Measurements from ENCODE around the gene LRRC57.

Gene LRRC57

GRCh38 chr15:42549741-42550392, 1.3 kb upstream of the LRRC57 start:
- DNase-seq (ENCODE audit: low read depth) = no peak

GRCh38 chr15:42549032-42549491, 469 bp upstream of the LRRC57 start:
- DNase-seq (ENCODE audit: low read depth) = no peak

GRCh38 chr15:42547918-42548248, 710 bp downstream of the LRRC57 start:
- no peak for DNase-seq (ENCODE audit: low read depth)

- no peak for DNase-seq (ENCODE audit: low read depth)
Measured at GRCh38 chr15:42544853-42545629, 3.6 kb downstream of the LRRC57 start.

DNA sequence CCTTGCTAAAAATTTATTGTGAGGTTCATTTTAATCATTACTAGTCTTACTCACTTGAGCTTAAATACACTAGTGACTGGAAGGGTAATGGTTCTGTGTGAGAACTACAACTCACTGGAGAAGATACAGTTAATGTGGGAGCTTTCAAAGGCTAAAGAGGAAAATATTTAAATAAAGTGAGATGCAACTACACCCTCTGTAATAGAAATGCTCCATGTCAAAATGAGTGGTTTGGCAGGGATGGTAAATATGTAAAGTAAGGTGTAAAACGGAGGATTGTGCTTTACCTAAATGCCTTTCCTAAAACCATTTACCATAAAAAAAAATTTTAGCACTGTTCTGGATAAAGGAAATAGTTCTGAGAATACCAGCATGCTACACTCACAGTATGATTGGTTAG, 15.3 kb downstream of the LRRC57 start:
- DNase-seq (ENCODE audit: low read depth) = no peak

DNA sequence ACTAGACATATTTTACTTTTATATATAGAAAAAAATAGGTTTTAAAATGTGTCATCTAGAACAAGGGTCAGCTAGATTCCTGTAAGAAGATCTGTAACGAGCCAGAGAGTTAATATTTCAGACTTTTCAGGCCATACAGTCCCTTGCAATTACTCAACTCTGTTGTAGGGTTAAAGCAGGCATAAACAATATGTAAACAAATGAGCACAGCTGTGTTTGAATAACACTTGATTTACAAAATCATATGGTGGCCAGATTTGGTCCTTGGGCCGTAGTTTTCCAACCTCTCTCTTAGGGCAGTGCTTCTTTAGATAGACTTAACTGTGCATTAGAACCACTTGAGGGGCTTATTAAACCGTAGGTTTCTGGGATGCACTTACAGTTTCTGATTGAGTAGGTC, 19.6 kb downstream of the LRRC57 start:
- DNase-seq (ENCODE audit: low read depth) = no peak

DNA sequence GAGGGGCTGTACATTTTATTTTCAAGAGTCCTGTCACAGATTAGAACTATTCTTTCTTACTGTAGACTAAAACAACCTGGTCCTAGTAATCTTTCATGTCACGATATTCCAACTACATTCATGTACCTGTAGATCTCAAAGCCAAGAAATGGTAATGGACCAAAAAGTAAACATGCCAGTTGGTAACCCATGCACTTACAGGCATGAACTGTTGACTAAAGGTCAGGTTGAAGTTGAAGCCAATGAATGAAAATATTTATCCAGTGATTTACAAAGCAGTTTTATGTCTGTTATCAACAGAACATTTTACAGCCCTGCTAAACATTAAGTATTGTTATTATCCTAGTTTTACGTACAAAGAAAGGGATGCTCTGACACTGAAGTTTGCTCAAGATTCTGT, 25.3 kb downstream of the LRRC57 start:
- no peak for DNase-seq (ENCODE audit: low read depth)

DNA sequence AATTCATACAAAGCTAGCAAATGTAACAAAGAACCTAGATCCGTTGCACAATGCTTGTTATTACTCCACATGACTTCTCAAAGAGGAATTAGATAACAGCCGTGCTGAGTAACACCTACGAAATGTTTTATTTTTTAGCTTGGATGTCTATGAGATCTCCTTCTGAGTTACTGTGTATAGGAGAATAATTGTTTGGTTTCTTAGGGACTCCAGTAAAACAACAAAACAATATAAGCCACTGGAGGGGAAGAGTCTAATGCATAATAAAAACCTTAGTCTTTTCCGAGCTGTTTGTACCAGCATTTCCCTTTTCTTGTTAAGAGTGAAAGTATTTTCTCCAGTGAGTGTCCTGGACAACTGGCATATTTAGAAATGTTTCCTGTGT, 37.6 kb downstream of the LRRC57 start:
- DNase-seq (ENCODE audit: low read depth) = no peak

GRCh38 chr15:42510258-42511006, 38.2 kb downstream of the LRRC57 start:
- DNase-seq (ENCODE audit: low read depth) = no peak

DNA sequence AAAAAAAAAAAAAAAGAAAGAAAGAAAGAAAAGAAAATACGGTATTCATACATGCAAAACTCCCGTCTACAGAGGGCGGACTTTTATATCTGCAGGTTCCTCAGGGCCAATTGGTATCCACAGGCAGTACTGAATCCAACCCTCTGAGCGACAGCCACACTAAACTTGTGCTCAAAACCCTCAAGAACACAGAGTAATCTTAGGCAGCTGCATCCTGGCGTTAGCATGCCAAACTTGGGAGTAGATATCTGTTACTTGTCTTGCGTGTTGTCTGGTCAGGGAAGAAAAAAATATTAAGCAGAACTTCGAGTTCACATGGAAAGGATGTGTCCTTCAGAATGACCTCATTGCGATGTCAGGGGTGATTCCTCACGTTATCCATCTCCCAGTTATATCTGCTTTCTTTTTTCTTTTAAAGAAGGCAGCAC, 40.3 kb downstream of the LRRC57 start:
- no peak for DNase-seq (ENCODE audit: low read depth)

DNA sequence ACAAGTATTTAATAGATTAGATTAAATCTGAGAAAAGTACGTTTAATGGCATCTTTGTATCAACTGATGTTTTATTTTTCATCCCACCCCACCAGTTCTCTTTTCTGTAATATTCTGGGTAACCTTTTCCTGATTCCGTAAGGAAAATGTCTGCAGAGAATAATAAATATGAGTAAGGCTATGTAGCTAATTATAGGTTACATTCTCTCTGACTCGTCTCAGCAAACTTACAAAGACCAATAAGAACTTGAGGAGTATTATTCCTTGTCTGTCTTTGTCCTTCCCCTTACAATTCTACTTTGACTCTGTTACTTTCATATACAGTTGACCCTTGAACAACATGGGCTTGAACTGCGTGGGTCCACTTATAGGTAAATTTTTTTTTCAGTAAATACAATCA, 41.1 kb downstream of the LRRC57 start:
- DNase-seq (ENCODE audit: low read depth) = no peak

- no peak for DNase-seq (ENCODE audit: low read depth)
Measured at GRCh38 chr15:42504631-42505030, 44.0 kb downstream of the LRRC57 start.

DNA sequence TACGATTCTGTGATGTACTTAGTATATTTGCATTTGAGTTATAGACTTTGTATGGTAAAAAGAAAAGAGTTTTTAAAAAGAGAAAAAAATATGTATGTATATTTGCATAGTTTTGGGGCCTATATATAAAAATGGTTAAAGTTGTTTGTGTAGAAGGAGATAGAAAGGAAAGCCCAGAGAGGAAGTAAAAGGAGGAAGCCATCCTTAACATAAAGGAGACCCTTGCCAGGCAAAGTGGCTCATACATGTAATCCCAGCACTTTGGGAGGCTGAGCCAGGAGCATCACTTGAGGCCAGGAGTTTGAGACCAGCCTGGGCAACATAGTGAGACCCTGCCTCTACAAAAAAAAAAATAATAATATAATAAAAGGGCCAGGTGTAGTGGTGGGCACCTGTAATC, 44.8 kb downstream of the LRRC57 start:
- no peak for DNase-seq (ENCODE audit: low read depth)

GRCh38 chr15:42502477-42502876, 46.1 kb downstream of the LRRC57 start:
- DNase-seq (ENCODE audit: low read depth) = no peak

DNA sequence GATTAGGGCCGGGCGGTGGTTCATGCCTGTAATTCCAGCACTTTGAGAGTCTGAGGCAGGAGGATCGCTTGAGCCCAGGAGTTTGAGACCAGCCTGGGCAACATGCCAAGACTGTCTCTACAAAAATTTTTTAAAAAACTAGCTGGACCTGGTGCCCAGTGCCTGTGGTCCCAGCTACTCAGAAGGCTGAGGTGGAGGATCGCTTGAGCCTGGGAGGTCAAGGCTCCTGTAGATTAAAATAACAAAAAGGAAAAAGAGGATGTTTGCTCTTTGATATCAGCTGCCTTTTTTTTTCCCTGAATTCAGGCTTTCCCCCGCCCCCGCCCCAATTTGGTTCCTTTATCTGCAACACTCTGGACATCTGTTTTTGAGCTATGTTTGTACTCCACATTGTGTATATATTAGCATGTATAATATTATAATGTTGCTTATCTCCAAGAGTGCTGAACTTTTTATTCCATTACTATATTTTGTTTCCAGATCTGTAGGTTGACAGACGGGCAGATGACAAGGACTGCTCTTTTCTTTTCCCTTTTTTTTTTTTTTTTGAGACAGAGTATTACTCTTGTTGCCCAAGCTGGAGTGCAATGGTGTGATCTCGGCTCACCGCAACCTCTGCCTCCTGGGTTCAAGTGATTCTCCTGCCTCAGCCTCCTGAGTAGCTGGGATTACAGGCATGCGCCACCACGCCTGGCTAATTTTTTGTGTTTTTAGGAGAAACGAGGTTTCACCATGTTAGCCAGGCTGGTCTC, 48.6 kb downstream of the LRRC57 start:
- DNase-seq (ENCODE audit: low read depth) = no peak

DNA sequence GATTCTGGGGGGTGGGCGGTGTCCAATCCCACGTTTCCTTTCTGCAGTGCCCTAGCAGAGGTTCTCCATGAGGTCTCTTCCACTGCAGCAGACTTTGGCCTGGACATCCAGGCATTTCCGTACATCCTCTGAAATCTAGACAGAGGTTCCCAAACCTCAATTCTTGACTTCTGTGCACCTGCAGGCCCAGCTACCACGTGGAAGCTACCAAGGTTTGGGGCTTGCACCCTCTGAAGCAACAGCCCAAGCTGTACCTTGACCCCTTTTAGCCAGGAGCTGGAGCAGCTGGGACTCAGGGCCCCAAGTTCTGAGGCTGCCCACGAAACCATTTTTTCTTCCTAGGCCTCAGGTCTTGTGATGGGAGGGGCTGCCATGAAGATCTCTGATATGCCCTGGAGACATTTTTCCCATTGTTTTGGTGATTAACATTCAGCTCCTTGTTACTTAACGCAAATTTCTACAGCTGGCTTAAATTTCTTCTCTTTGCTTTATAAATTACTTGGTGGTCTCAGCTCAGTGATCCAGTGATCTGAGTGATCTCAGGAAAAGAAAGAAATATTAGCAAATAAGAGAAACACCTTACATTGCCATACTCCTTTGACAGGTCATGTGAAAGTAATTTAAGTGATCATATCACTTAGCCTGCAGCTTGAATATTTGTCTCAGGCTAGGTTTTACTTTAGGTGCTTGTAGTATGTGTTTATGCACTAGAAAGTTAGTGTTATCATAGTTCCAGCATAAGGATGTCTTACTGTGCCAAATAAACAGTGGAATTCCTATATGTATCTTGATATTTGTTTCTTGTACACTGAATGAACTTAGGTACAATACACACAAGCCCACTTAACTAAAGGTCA, 50.2 kb downstream of the LRRC57 start:
- DNase-seq (ENCODE audit: low read depth) = no peak

GRCh38 chr15:42495361-42496212, 53.0 kb downstream of the LRRC57 start, which contains the start of gene SNAP23:
SNAP23 (plus strand) TSS chr15:42495634; CDS start chr15:42511847, 16,213 bp downstream.
- peak; percentile 68 for DNase-seq (ENCODE audit: low read depth)

- peak; percentile 12 for DNase-seq (ENCODE audit: low read depth)
Measured at GRCh38 chr15:42494998-42495360, 53.6 kb downstream of the LRRC57 start.

DNA sequence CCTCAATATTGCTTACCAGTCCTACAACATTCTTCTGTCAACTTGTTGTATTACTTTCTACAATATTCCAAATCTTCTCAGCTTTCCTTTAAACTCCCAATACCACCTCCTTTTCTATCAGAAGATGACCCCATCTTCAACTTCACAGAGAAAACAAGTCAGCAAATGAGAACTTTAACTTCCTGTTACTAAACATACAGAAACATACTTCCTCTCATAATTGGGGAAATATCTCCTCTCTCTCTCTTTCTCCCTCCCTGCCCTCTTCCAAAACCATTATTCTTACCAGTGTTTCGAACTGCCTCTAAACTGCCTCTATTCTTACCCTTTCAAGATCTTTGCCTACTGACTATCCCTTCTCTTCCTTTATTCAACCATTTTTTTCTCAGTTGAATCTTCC, 54.9 kb downstream of the LRRC57 start:
- DNase-seq (ENCODE audit: low read depth) = no peak

DNA sequence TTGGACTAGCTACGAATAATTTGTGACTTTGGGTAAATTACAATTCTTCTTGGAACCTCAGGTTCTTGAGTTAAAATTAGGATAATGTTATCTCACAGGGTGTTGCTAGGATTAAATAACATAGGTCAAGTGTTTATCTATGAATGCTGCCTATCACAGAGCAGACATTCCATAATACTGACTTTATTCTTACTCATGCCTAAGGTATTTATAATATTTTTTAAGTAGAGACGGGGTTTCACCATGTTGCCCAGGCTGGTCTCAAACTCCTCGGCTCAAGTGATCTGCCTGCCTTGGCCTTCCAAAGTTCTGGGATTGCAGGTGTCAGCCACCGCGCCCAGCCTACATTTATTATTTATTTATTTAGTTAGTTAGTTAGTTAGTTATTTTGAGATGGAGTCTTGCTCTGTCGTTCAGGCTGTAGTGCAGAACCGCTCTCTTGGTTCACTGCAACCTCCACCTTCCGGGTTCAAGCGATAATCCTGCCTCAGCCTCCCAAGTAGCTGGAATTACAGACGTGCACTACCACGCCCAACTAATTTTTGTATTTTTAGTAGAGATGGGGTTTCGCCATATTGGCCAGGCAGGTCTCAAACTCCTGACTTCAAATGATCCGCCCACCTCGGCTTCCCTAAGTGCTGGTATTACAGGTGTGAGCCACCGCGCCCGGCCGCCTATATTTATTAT, 56.9 kb downstream of the LRRC57 start:
- no peak for DNase-seq (ENCODE audit: low read depth)
